Duodenal mucosa (tissue), 2 donors: ENCODE measurements around the gene PHKG2.

ENCODE experiments used
- H3K27ac ChIP-seq: one replicate; pipeline ENCODE4 v1.7.0; 2013; ENCODE audit warnings: low read depth, low read length
- H3K27me3 ChIP-seq, 2 donors: one replicate each; pipeline ENCODE4 v1.7.0; 2013; ENCODE audit warnings: low read length in 2 of 2, control low read depth in 1 of 2; ENCODE audit not compliant: insufficient read depth in 2 of 2, control insufficient read depth in 1 of 2
- H3K36me3 ChIP-seq, 2 donors: one replicate each; pipeline ENCODE4 v1.7.0; 2013; ENCODE audit warnings: low read length in 2 of 2, control low read depth in 1 of 2; ENCODE audit not compliant: insufficient read depth in 2 of 2, control insufficient read depth in 1 of 2
- H3K4me1 ChIP-seq, 2 donors: one replicate each; pipeline ENCODE4 v1.7.0; 2013; ENCODE audit warnings: low read length in 2 of 2, control low read depth in 1 of 2; ENCODE audit not compliant: insufficient read depth in 2 of 2, control insufficient read depth in 1 of 2
- H3K4me3 ChIP-seq, 2 donors: one replicate each; pipeline ENCODE4 v1.7.0; 2013; ENCODE audit warnings: low read length in 2 of 2, low read depth in 1 of 2
- H3K9ac ChIP-seq, 2 donors: one replicate each; pipeline ENCODE4 v1.7.0; 2013; ENCODE audit warnings: low read length in 2 of 2, low read depth in 1 of 2
- H3K9me3 ChIP-seq, 2 donors: one replicate each; pipeline ENCODE4 v1.7.0; 2013; ENCODE audit warnings: low read length in 2 of 2, control low read depth in 1 of 2; ENCODE audit not compliant: control insufficient read depth in 1 of 2

PHKG2 gene

GRCh38 chr16:30773826-30774225, 25.6 kb downstream of the PHKG2 start:
- Histone ChIP-seq H3K36me3 (peaks cover 37 to 57% of the 10 kb centered on the region in 2 donors), H3K9ac (no peak overlapping the region), H3K4me1 (peaks cover 16 to 22% of the 10 kb centered on the region in 2 donors), H3K4me3 (no peak overlapping the region), H3K9me3 (no peaks in the 10 kb centered on the region), H3K27me3 (no peaks in the 10 kb centered on the region), H3K27ac (no peak overlapping the region)

GRCh38 chr16:30774367-30775130, 26.3 kb downstream of the PHKG2 start:
- Histone ChIP-seq H3K9me3 (no peaks in the 10 kb centered on the region), H3K9ac (peak overlapping the region; percentile 79 to 94), H3K36me3 (peaks cover 30 to 49% of the 10 kb centered on the region in 2 donors), H3K4me3 (peak overlapping the region; percentile 71 to 85), H3K27ac (no peak overlapping the region), H3K27me3 (no peaks in the 10 kb centered on the region), H3K4me1 (peaks cover 16 to 22% of the 10 kb centered on the region in 2 donors)

- Histone ChIP-seq H3K9ac (peak overlapping the region; percentile 79 to 94), H3K27ac (peak overlapping the region; percentile 17), H3K4me3 (peak overlapping the region; percentile 71 to 85), H3K36me3 (peaks cover 25 to 50% of the 10 kb centered on the region in 2 donors), H3K27me3 (no peaks in the 10 kb centered on the region), H3K9me3 (no peaks in the 10 kb centered on the region), H3K4me1 (peaks cover 16 to 22% of the 10 kb centered on the region in 2 donors)
Measured at GRCh38 chr16:30775131-30775391, 26.8 kb downstream of the PHKG2 start.

GRCh38 chr16:30775392-30776188, 27.4 kb downstream of the PHKG2 start:
- Histone ChIP-seq H3K36me3 (peaks cover 22 to 45% of the 10 kb centered on the region in 2 donors), H3K4me3 (peak overlapping the region; percentile 71 to 85)

GRCh38 chr16:30777591-30778297, 29.5 kb downstream of the PHKG2 start:
- no peaks in the 10 kb centered on the region for H3K9me3 ChIP-seq
- H3K27ac ChIP-seq: no peak overlapping the region
- H3K4me1 ChIP-seq: peaks cover 16 to 22% of the 10 kb centered on the region in 2 donors
- H3K9ac ChIP-seq: no peak overlapping the region
- H3K36me3 ChIP-seq: peaks cover 5 to 35% of the 10 kb centered on the region in 2 donors
- no peak overlapping the region for H3K4me3 ChIP-seq
- H3K27me3 ChIP-seq: no peaks in the 10 kb centered on the region

More at GRCh38 chr16:30775392-30776188, 27.4 kb downstream of the PHKG2 start:
- Histone ChIP-seq H3K27me3 (no peaks in the 10 kb centered on the region), H3K27ac (peak overlapping the region; percentile 74), H3K9me3 (no peaks in the 10 kb centered on the region), H3K4me1 (peaks cover 16 to 22% of the 10 kb centered on the region in 2 donors), H3K9ac (peak overlapping the region; percentile 79 to 94)

GRCh38 chr16:30778549-30779244, 30.5 kb downstream of the PHKG2 start:
- H3K36me3 ChIP-seq: peaks cover 10 to 35% of the 10 kb centered on the region in 2 donors

GRCh38 chr16:30779596-30779995, 31.4 kb downstream of the PHKG2 start:
- H3K36me3 ChIP-seq: peaks cover 5 to 28% of the 10 kb centered on the region in 2 donors
- H3K27ac ChIP-seq: no peak overlapping the region
- H3K27me3 ChIP-seq: no peaks in the 10 kb centered on the region
- H3K4me1 ChIP-seq: peaks cover 16 to 20% of the 10 kb centered on the region in 2 donors
- no peaks in the 10 kb centered on the region for H3K9me3 ChIP-seq
- H3K9ac ChIP-seq: no peak overlapping the region
- H3K4me3 ChIP-seq: no peak overlapping the region

More at GRCh38 chr16:30778549-30779244, 30.5 kb downstream of the PHKG2 start:
- H3K4me3 ChIP-seq: no peak overlapping the region
- no peaks in the 10 kb centered on the region for H3K9me3 ChIP-seq
- H3K4me1 ChIP-seq: peaks cover 16 to 22% of the 10 kb centered on the region in 2 donors
- no peak overlapping the region for H3K9ac ChIP-seq
- H3K27ac ChIP-seq: no peak overlapping the region
- no peaks in the 10 kb centered on the region for H3K27me3 ChIP-seq

GRCh38 chr16:30780021-30780420, 31.8 kb downstream of the PHKG2 start:
- Histone ChIP-seq H3K27ac (no peak overlapping the region), H3K4me3 (no peak overlapping the region), H3K36me3 (peaks cover 5 to 25% of the 10 kb centered on the region in 2 donors)

GRCh38 chr16:30780549-30780948, 32.3 kb downstream of the PHKG2 start:
- no peak overlapping the region for H3K27ac ChIP-seq
- H3K36me3 ChIP-seq: peaks cover 5 to 25% of the 10 kb centered on the region in 2 donors
- H3K9ac ChIP-seq: no peak overlapping the region

More at GRCh38 chr16:30780021-30780420, 31.8 kb downstream of the PHKG2 start:
- H3K9ac ChIP-seq: no peak overlapping the region
- no peaks in the 10 kb centered on the region for H3K27me3 ChIP-seq
- peaks cover 12 to 16% of the 10 kb centered on the region in 2 donors for H3K4me1 ChIP-seq
- no peaks in the 10 kb centered on the region for H3K9me3 ChIP-seq

More at GRCh38 chr16:30780549-30780948, 32.3 kb downstream of the PHKG2 start:
- peaks cover 12 to 13% of the 10 kb centered on the region in 2 donors for H3K4me1 ChIP-seq
- H3K27me3 ChIP-seq: no peaks in the 10 kb centered on the region
- no peaks in the 10 kb centered on the region for H3K9me3 ChIP-seq
- no peak overlapping the region for H3K4me3 ChIP-seq
